Measurements from ENCODE around the gene FGFR2. TPM values are rescaled to one million over a fixed set of nuclear protein-coding genes. Genes with fewer than 3 reads are reported as not detected.

The FGFR2 gene
- total RNA-seq, 2 experiments from 2014 or later: 0.14 to 0.22 TPM

GRCh38 chr10:121637437-121637836, 39.2 kb upstream of the FGFR2 start:
- CTCF ChIA-PET: no interaction called here
- intact Hi-C loops (cut with DNase I, micrococcal nuclease): no loop called here
- H3K4me3 ChIP-seq (ENCODE audit: low read length): no peak overlapping the region
- no peaks in the 10 kb centered on the region for H3K36me3 ChIP-seq (ENCODE audit: insufficient read depth, low read length)
- Mint-ChIP-seq H3K4me1 (ENCODE audit: low read depth) (no peaks in the 10 kb centered on the region), H3K4me3 (no peak overlapping the region), H3K36me3 (ENCODE audit: low read depth) (no peaks in the 10 kb centered on the region), H3K27me3 (no peaks in the 10 kb centered on the region), H3K9me3 (peaks cover 7% of the 10 kb centered on the region), H3K27ac (no peak overlapping the region)
- H3K9me3 ChIP-seq (ENCODE audit: control insufficient read depth in 1 of 2, insufficient read depth in 1 of 2, low read length in 2 of 2): peaks cover 0 to 5% of the 10 kb centered on the region in 2 experiments
- no peak overlapping the region for H3K27ac ChIP-seq (ENCODE audit: low read depth in 1 of 2, low read length in 2 of 2)
- H3K27me3 ChIP-seq (ENCODE audit: control insufficient read depth in 1 of 2, insufficient read depth in 2 of 2, low read length in 2 of 2): no peaks in the 10 kb centered on the region
- H3K4me1 ChIP-seq (ENCODE audit: insufficient read depth, low read length): no peaks in the 10 kb centered on the region
- TF ChIP-seq CTCF (IDR thresholded peaks at IDR 0.05): no peak
- ATAC-seq (ENCODE audit: poor library complexity) (no peak), DNase-seq (no peak)
- POLR2A ChIA-PET: no interaction called here

GRCh38 chr10:121633056-121633455, 34.8 kb upstream of the FGFR2 start:
- Histone ChIP-seq H3K4me3 (ENCODE audit: low read length) (no peak overlapping the region), H3K9me3 (ENCODE audit: control insufficient read depth in 1 of 2, insufficient read depth in 1 of 2, low read length in 2 of 2) (peaks cover 0 to 5% of the 10 kb centered on the region in 2 experiments), H3K27ac (ENCODE audit: low read depth in 1 of 2, low read length in 2 of 2) (no peak overlapping the region), H3K27me3 (ENCODE audit: control insufficient read depth in 1 of 2, insufficient read depth in 2 of 2, low read length in 2 of 2) (no peaks in the 10 kb centered on the region), H3K36me3 (ENCODE audit: insufficient read depth, low read length) (no peaks in the 10 kb centered on the region), H3K4me1 (ENCODE audit: insufficient read depth, low read length) (no peaks in the 10 kb centered on the region)
- intact Hi-C loops (cut with DNase I, micrococcal nuclease): no loop called here
- Mint-ChIP-seq H3K4me3 (no peak overlapping the region), H3K27ac (no peak overlapping the region), H3K27me3 (no peaks in the 10 kb centered on the region), H3K36me3 (ENCODE audit: low read depth) (no peaks in the 10 kb centered on the region), H3K4me1 (ENCODE audit: low read depth) (no peaks in the 10 kb centered on the region), H3K9me3 (peaks cover 7% of the 10 kb centered on the region)
- ChIA-PET CTCF (no interaction called here), POLR2A (no interaction called here)
- TF ChIP-seq CTCF (IDR thresholded peaks at IDR 0.05): no peak
- no peak for ATAC-seq (ENCODE audit: poor library complexity)
- no peak for DNase-seq

GRCh38 chr10:121631365-121632029, 33.3 kb upstream of the FGFR2 start:
- no peak for ATAC-seq (ENCODE audit: poor library complexity)
- Mint-ChIP-seq H3K27me3 (no peaks in the 10 kb centered on the region), H3K27ac (no peak overlapping the region), H3K36me3 (ENCODE audit: low read depth) (no peaks in the 10 kb centered on the region), H3K4me3 (no peak overlapping the region), H3K9me3 (no peaks in the 10 kb centered on the region), H3K4me1 (ENCODE audit: low read depth) (no peaks in the 10 kb centered on the region)
- H3K4me1 ChIP-seq (ENCODE audit: insufficient read depth, low read length): no peaks in the 10 kb centered on the region
- ChIA-PET POLR2A (no interaction called here), CTCF (no interaction called here)
- H3K36me3 ChIP-seq (ENCODE audit: insufficient read depth, low read length): no peaks in the 10 kb centered on the region
- intact Hi-C loops (cut with DNase I, micrococcal nuclease): no loop called here
- H3K27ac ChIP-seq (ENCODE audit: low read depth in 1 of 2, low read length in 2 of 2): no peak overlapping the region
- H3K4me3 ChIP-seq (ENCODE audit: low read length): no peak overlapping the region
- no peaks in the 10 kb centered on the region for H3K27me3 ChIP-seq (ENCODE audit: control insufficient read depth in 1 of 2, insufficient read depth in 2 of 2, low read length in 2 of 2)
- H3K9me3 ChIP-seq (ENCODE audit: control insufficient read depth in 1 of 2, insufficient read depth in 1 of 2, low read length in 2 of 2): peaks cover 0 to 5% of the 10 kb centered on the region in 2 experiments
- no peak for DNase-seq
- no peak for TF ChIP-seq CTCF (IDR thresholded peaks at IDR 0.05)

Data from CD4-positive, alpha-beta T cell (primary cell).